ENCODE data around the gene ATRNL1.

DNA sequence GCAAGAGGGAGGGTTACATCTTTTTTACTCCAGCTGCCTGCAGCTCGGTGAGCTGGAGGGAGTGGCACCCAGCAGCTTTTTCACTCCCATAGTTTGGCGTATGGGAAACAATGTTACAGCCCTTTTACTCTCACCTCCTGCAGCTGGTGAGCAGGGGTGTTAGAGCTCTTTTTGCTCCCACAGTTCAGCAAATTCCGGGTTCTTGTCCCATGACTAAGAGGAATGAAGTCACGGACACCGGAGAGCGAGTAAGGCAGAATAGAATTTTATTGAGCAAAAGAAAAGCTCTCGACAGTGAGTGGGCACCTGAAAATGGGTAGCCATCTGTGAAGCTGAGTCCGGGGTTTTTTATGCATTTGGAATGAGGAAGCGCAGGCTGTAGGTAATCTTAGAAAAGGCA, 733.2 kb downstream of the ATRNL1 start:
- TF ChIP-seq CTCF (IDR thresholded peaks at IDR 0.05; ENCODE audit: low read length) (no peak), EZH2 (IDR thresholded peaks at IDR 0.05; ENCODE audit: borderline replicate concordance, low read length) (no peak)

All from OCI-LY1 (cell line).